Keratinocyte (primary cell): Measurements from ENCODE around the gene METTL1. TPM values are rescaled to one million over a fixed set of nuclear protein-coding genes. Genes with fewer than 3 reads are reported as not detected.
A peak's percentile ranks its signal among the peaks of the same experiment; 100 is the strongest.

Experiments used
- DNase-seq: peaks from one replicate; pipeline ENCODE4 v3.0.0-alpha.2; 2011; ENCODE audit warnings: low read depth, missing footprints, low spot score
- FAIRE-seq: peaks from 2 replicates; lab custom pipeline; 2011; peaks lifted over from hg19 to GRCh38; lab: Jason Lieb, UNC
- H2AFZ ChIP-seq: 2 replicates; pipeline ENCODE4 v1.6.0; 2012; ENCODE audit warnings: low read length, control low read depth, inconsistent platforms; ENCODE audit not compliant: control insufficient read depth
- H3K27ac ChIP-seq: 2 replicates; pipeline ENCODE4 v1.5.1; 2011; ENCODE audit warnings: low read length; ENCODE audit not compliant: control insufficient read depth, insufficient read depth
- H3K27me3 ChIP-seq: 3 replicates; pipeline ENCODE4 v1.6.0; 2011; ENCODE audit warnings: low read length; ENCODE audit not compliant: control insufficient read depth, insufficient read depth; ENCODE audit errors: extremely low read depth
- H3K36me3 ChIP-seq, 2 experiments: 2 replicates in 1 of 2; 3 replicates in 1 of 2; pipeline ENCODE4 v1.5.1; 2011; ENCODE audit warnings: low read length in 2 of 2, mild to moderate bottlenecking in 1 of 2; ENCODE audit not compliant: control insufficient read depth in 2 of 2, insufficient read depth in 2 of 2; ENCODE audit errors: extremely low read depth in 1 of 2
- H3K4me1 ChIP-seq: 3 replicates; pipeline ENCODE4 v1.5.1; 2011; ENCODE audit warnings: low read length; ENCODE audit not compliant: control insufficient read depth, insufficient read depth; ENCODE audit errors: extremely low read depth
- H3K4me2 ChIP-seq: 3 replicates; pipeline ENCODE4 v1.6.0; 2011; ENCODE audit warnings: low read depth, low read length; ENCODE audit not compliant: control insufficient read depth, insufficient read depth; ENCODE audit errors: extremely low read depth
- H3K4me3 ChIP-seq, 3 experiments: fragments of 200-600 bp in 1 of 3; sonication (generic) in 1 of 3; 2 replicates in 2 of 3; 3 replicates in 1 of 3; pipeline ENCODE4 v1.5.1; 2011 to 2016; ENCODE audit warnings: low read length in 3 of 3, mild to moderate bottlenecking in 3 of 3, control low read depth in 2 of 3, inconsistent platforms in 1 of 3, low read depth in 1 of 3, mixed read lengths in 1 of 3, mixed run types in 1 of 3, moderate library complexity in 1 of 3; ENCODE audit not compliant: control insufficient read depth in 2 of 3, insufficient read depth in 2 of 3; ENCODE audit errors: extremely low read depth in 1 of 3
- H3K79me2 ChIP-seq: 2 replicates; pipeline ENCODE4 v1.6.0; 2012; ENCODE audit warnings: low read length; ENCODE audit not compliant: control insufficient read depth, insufficient read depth
- H3K9ac ChIP-seq: 3 replicates; pipeline ENCODE4 v1.6.0; 2011; ENCODE audit warnings: low read length; ENCODE audit not compliant: control insufficient read depth, insufficient read depth; ENCODE audit errors: extremely low read depth
- H3K9me1 ChIP-seq: 3 replicates; pipeline ENCODE4 v1.6.0; 2011; ENCODE audit warnings: low read length; ENCODE audit not compliant: control insufficient read depth, insufficient read depth; ENCODE audit errors: extremely low read depth
- H3K9me3 ChIP-seq: 2 replicates; pipeline ENCODE4 v1.5.1; 2012; ENCODE audit warnings: low read depth, low read length; ENCODE audit not compliant: control insufficient read depth
- H4K20me1 ChIP-seq: 3 replicates; pipeline ENCODE4 v1.6.0; 2011; ENCODE audit warnings: low read length; ENCODE audit not compliant: control insufficient read depth, insufficient read depth; ENCODE audit errors: extremely low read depth
- EZH2 ChIP-seq: IDR thresholded peaks from one replicate; pipeline ENCODE4 v1.6.1; 2012; ENCODE audit warnings: inconsistent platforms, mild to moderate bottlenecking, low read length, moderate library complexity
- dilution Hi-C: fragments of 300-500 bp; cut with MboI; formaldehyde crosslinking; loops from one replicate; pipeline ENCODE4 v1.7.0; 2020; ENCODE audit warnings: low sequenced_read_pairs; ENCODE audit not compliant: extremely low pct_ligation_motif_present
- polyA plus RNA-seq, 5 experiments: library from polyadenylated mRNA; depleted of rRNA in 3 of 5; stranded (reverse) in 3 of 5; stranded (forward) in 1 of 5; unstranded in 1 of 5; fragments of >200 nt; gene quantifications; 1 replicate in 1 of 5; 2 replicates in 3 of 5; 3 replicates in 1 of 5; pipeline versions ENCODE4 v1.2.1 to v1.2.3, GENCODE V29; 2011 to 2012; ENCODE audit warnings: missing spikeins in 2 of 5, low read depth in 1 of 5, low replicate concordance in 1 of 5
- TF ChIP-seq, protein P1 (sequence below), 3 experiments: IDR thresholded peaks in 1 of 3; conservative IDR thresholded peaks in 1 of 3; optimal IDR thresholded peaks in 1 of 3; 2 replicates in 2 of 3; 3 replicates in 1 of 3; pipeline versions ENCODE3 to v1.5.1; 2011; ENCODE audit warnings: low read length in 3 of 3, mild to moderate bottlenecking in 3 of 3, moderate library complexity in 2 of 3, control low read depth in 1 of 3, inconsistent platforms in 1 of 3; ENCODE audit not compliant: insufficient read depth in 2 of 3; ENCODE audit errors: extremely low read depth in 1 of 3

Gene METTL1
- polyA plus RNA-seq, 1 donor (not counting 4 experiments of a cell fraction or from before 2014, with no cell fraction given), result 24.5 TPM

DNA sequence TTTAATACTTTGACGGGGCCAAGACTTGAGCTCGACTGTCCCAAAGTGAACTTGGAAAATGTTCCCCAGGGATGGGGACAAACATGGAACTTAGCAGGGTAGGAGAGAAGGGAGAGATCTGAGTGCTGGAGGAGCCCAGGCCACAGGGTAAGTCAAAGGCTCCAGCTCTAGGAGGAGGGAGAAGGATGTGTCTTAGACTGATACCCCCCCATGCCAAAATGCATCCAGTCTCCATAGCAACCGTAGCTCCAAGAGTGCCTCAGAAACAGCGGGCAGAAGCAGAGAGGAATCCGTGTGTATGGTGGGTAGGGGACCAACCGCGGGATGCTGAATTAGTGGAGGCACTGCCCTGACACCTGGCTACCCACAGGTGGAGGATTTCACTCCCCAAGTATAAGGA is 32.5 kb downstream of the METTL1 start:
- no peaks in the 10 kb centered on the region for H3K36me3 ChIP-seq
- no peak overlapping the region for H3K4me2 ChIP-seq
- no peak overlapping the region for H2AFZ ChIP-seq
- no peaks in the 10 kb centered on the region for H4K20me1 ChIP-seq
- no peak overlapping the region for H3K27ac ChIP-seq
- dilution Hi-C loops, result loop anchor here (25.0 kb wide), 1 partner anchor 152 kb away; the partner anchor contains the start of gene PIP4K2C
- no peak overlapping the region for H3K4me3 ChIP-seq
- no peaks in the 10 kb centered on the region for H3K79me2 ChIP-seq
- H3K9me3 ChIP-seq, result no peaks in the 10 kb centered on the region
- H3K4me1 ChIP-seq, result peaks cover 21% of the 10 kb centered on the region
- DNase-seq, result no peak
- H3K9me1 ChIP-seq, result no peaks in the 10 kb centered on the region
- no peak for FAIRE-seq
- TF ChIP-seq EZH2, result peak; percentile 80
- TF ChIP-seq, protein P1, sequence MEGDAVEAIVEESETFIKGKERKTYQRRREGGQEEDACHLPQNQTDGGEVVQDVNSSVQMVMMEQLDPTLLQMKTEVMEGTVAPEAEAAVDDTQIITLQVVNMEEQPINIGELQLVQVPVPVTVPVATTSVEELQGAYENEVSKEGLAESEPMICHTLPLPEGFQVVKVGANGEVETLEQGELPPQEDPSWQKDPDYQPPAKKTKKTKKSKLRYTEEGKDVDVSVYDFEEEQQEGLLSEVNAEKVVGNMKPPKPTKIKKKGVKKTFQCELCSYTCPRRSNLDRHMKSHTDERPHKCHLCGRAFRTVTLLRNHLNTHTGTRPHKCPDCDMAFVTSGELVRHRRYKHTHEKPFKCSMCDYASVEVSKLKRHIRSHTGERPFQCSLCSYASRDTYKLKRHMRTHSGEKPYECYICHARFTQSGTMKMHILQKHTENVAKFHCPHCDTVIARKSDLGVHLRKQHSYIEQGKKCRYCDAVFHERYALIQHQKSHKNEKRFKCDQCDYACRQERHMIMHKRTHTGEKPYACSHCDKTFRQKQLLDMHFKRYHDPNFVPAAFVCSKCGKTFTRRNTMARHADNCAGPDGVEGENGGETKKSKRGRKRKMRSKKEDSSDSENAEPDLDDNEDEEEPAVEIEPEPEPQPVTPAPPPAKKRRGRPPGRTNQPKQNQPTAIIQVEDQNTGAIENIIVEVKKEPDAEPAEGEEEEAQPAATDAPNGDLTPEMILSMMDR (optimal IDR thresholded peaks at IDR 0.05 in 1 of 3, IDR thresholded peaks at IDR 0.05 in 1 of 3, conservative IDR thresholded peaks at IDR 0.05 in 1 of 3; ENCODE audit: extremely low read depth in 1 of 3, insufficient read depth in 2 of 3, low read length in 3 of 3), result no peak
- peaks cover 53% of the 10 kb centered on the region for H3K27me3 ChIP-seq
- no peak overlapping the region for H3K9ac ChIP-seq

DNA sequence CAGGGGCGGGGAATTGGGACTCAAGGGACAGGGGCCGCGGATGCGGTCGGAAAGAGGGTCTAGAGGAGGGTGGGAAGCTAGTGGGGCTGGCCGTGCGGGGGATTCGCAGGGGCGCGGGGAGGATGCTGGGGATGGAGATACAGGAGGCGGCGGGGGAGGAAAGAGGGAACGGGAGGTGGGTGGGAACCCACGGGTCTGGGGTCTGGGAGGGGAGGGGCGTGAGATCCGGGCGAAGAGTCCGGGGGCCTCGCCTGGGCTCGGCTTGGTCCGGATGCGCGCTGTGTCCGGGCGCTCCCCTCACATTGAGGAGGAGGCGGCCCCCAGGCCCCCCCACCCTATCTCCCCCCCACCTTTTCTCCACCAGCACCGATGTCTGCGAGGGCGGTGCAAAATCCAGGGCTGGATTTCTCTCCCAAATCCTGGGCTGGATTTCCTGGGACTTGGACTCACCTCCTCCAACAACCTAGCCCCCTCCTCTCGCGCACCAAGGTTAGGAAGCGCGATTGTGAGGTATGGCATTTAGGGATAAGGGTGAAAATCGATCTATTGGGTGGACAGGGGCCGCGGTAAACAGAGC is 33.2 kb downstream of the METTL1 start, which contains the start of gene AGAP2:
TSS of gene AGAP2 (minus strand) at position 82 of the 577 bp plus-strand sequence. CDS start 496 bp downstream, outside the sequence.
- peak; percentile 92 for TF ChIP-seq EZH2
- TF ChIP-seq, protein P1 (optimal IDR thresholded peaks at IDR 0.05 in 1 of 3, IDR thresholded peaks at IDR 0.05 in 1 of 3, conservative IDR thresholded peaks at IDR 0.05 in 1 of 3; ENCODE audit: extremely low read depth in 1 of 3, insufficient read depth in 2 of 3, low read length in 3 of 3), result no peak
- no peaks in the 10 kb centered on the region for H3K79me2 ChIP-seq
- no peaks in the 10 kb centered on the region for H3K9me3 ChIP-seq
- no peaks in the 10 kb centered on the region for H4K20me1 ChIP-seq
- no peak within 1 kb of the TSS for H3K27ac ChIP-seq
- FAIRE-seq, result no peak
- no peak within 1 kb of the TSS for H3K9ac ChIP-seq
- H3K9me1 ChIP-seq, result no peaks in the 10 kb centered on the region
- peaks cover 19% of the 10 kb centered on the region for H3K4me1 ChIP-seq
- H2AFZ ChIP-seq, result no peak within 1 kb of the TSS
- peaks cover 59% of the 10 kb centered on the region for H3K27me3 ChIP-seq
- no peak for DNase-seq
- H3K4me2 ChIP-seq, result peak within 1 kb of the TSS; percentile 40
- H3K36me3 ChIP-seq, result no peaks in the 10 kb centered on the region
- peak within 1 kb of the TSS in 1 of 3 experiments; percentile 13 for H3K4me3 ChIP-seq
- dilution Hi-C loops, result loop anchor here (25.0 kb wide), 1 partner anchor 151 kb away; the partner anchor contains the start of gene PIP4K2C
